ENCODE results near the gene SYNGR3.

The SYNGR3 gene

DNA sequence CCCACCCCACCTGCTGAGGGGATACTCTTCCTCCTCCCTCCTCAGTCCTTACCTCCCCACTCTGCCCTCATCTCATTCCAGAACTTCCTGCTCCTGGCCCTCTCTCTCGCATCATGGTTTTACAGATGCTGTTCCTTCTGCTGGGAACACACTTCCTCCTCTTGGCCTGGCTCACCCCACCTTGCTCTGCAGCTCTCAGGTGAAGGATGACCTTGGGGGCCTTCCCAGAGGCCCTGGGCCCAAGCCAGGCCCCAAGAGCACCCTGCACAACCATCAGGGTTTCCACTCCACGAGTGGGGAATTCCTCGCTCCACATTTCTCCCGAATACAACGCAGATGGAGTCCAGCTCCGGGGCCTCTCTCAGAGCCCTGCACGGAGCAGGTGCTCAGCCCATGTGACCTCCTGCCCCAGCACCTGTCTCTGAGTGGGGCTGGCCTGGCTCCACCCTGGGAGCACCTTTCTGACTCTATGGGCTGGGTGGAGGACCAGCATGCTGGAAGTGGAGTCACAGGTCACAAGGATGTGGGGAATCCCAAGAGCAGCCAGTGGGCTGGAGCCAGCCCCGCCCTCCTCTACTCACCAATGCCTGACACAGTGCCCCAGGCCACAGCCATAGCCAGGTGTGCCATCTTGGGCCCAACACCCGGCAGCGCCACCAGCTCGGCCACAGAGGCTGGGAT is 53.4 kb downstream of the SYNGR3 start:
- DNase-seq: no peak
